OCI-LY7 (cell line): ENCODE data around the gene APBB1.

ENCODE experiments used
- CTCF ChIP-seq: fragments of 200-600 bp; sonication (generic); conservative IDR thresholded peaks from 2 replicates; pipeline ENCODE4 v1.5.1; 2014; ENCODE audit warnings: mild to moderate bottlenecking, antibody characterized with exemption, low read length, moderate library complexity, mixed read lengths
- EZH2phosphoT487 ChIP-seq: fragments of 200-600 bp; sonication (generic); IDR thresholded peaks from 2 replicates; pipeline ENCODE4 v1.6.1; 2018; ENCODE audit warnings: low read depth, borderline replicate concordance, mild to moderate bottlenecking, mixed run types, antibody characterized with exemption, low read length, moderate library complexity, mixed read lengths

- TF ChIP-seq CTCF: no peak
- no peak for TF ChIP-seq EZH2phosphoT487
These were observed 56.6 kb downstream of the APBB1 start for GRCh38 chr11:6362185-6362872.
